ENCODE measurements around the gene ZBTB12. TPM values are rescaled to one million over a fixed set of nuclear protein-coding genes. Genes with fewer than 3 reads are reported as not detected.
"Not testable (repeated sequence)": the region's sequence is repeated elsewhere in the genome, so short reads cannot be mapped to it uniquely, and the experiment has no call there.

The ZBTB12 gene
- total RNA-seq, 2 experiments from 2014 or later, result 1.3 to 1.8 TPM

- ChIA-PET CTCF (interaction anchor here (1.6 kb wide), 1 partner anchor 49 kb away, joined by 3 read pairs; no protein-coding TSS in a partner anchor), POLR2A (no interaction called here)
- peaks cover 2% of the 10 kb centered on the region for H3K27me3 Mint-ChIP-seq
- H3K36me3 Mint-ChIP-seq (ENCODE audit: low read depth), result no peaks in the 10 kb centered on the region
- peaks cover 3% of the 10 kb centered on the region for H3K4me1 Mint-ChIP-seq
- no peak for DNase-seq
- H3K9me3 Mint-ChIP-seq, result no peaks in the 10 kb centered on the region
- no peak overlapping the region for H3K27ac Mint-ChIP-seq
- H3K4me3 Mint-ChIP-seq, result no peak overlapping the region
These were observed 13.9 kb upstream of the ZBTB12 start for GRCh38 chr6:31915756-31916155.

GRCh38 chr6:31915351-31915750, 13.5 kb upstream of the ZBTB12 start:
- DNase-seq, result no peak
- ChIA-PET POLR2A (no interaction called here), CTCF (interaction anchor here (1.6 kb wide), 1 partner anchor 49 kb away, joined by 3 read pairs; no protein-coding TSS in a partner anchor)
- no peak overlapping the region for H3K4me3 Mint-ChIP-seq
- H3K36me3 Mint-ChIP-seq (ENCODE audit: low read depth), result no peaks in the 10 kb centered on the region
- H3K4me1 Mint-ChIP-seq, result peaks cover 4% of the 10 kb centered on the region
- H3K9me3 Mint-ChIP-seq, result no peaks in the 10 kb centered on the region
- H3K27me3 Mint-ChIP-seq, result peaks cover 2% of the 10 kb centered on the region
- no peak overlapping the region for H3K27ac Mint-ChIP-seq

- peaks cover 9% of the 10 kb centered on the region for H3K4me1 Mint-ChIP-seq
- DNase-seq, result no peak
- POLR2A ChIA-PET, result no interaction called here
- no peaks in the 10 kb centered on the region for H3K27me3 Mint-ChIP-seq
- H3K4me3 Mint-ChIP-seq, result no peak overlapping the region
- no peaks in the 10 kb centered on the region for H3K9me3 Mint-ChIP-seq
- H3K27ac Mint-ChIP-seq, result no peak overlapping the region
- no peaks in the 10 kb centered on the region for H3K36me3 Mint-ChIP-seq (ENCODE audit: low read depth)
- CTCF ChIA-PET, result interaction anchor here (0.6 kb wide), 1 partner anchor 9 kb away, joined by 3 read pairs; no protein-coding TSS in a partner anchor
These were observed 10.1 kb upstream of the ZBTB12 start for GRCh38 chr6:31911826-31912585.

GRCh38 chr6:31909298-31909697, 7.4 kb upstream of the ZBTB12 start:
- H3K27me3 Mint-ChIP-seq; H3K27ac Mint-ChIP-seq; H3K9me3 Mint-ChIP-seq; H3K36me3 Mint-ChIP-seq (ENCODE audit: low read depth); POLR2A ChIA-PET; DNase-seq; H3K4me3 Mint-ChIP-seq: not testable (repeated sequence)
- CTCF ChIA-PET, result interaction anchor here (0.6 to 0.7 kb wide), 3 partner anchors 42 to 313 kb away, joined by 3 to 4 read pairs (median 3); no protein-coding TSS in a partner anchor
- H3K4me1 Mint-ChIP-seq, result peaks cover 13% of the 10 kb centered on the region

GRCh38 chr6:31908791-31909190, 6.9 kb upstream of the ZBTB12 start:
- POLR2A ChIA-PET, result interaction anchor here (0.7 kb wide), 1 partner anchor 340 kb away, joined by 3 read pairs; no protein-coding TSS in a partner anchor

GRCh38 chr6:31908255-31908654, 6.4 kb upstream of the ZBTB12 start:
- not testable (repeated sequence) for H3K9me3 Mint-ChIP-seq; H3K27ac Mint-ChIP-seq; H3K4me3 Mint-ChIP-seq; DNase-seq; H3K36me3 Mint-ChIP-seq (ENCODE audit: low read depth)
- ChIA-PET CTCF (interaction anchor here (0.6 to 1.7 kb wide), 3 partner anchors 10 to 362 kb away, joined by 3 read pairs; partner anchors contain the start of genes ATP6V1G2, NELFE and SKIC2), POLR2A (interaction anchor here (0.7 kb wide), 1 partner anchor 340 kb away, joined by 3 read pairs; no protein-coding TSS in a partner anchor)
- peaks cover 14% of the 10 kb centered on the region for H3K27me3 Mint-ChIP-seq
- H3K4me1 Mint-ChIP-seq, result peaks cover 13% of the 10 kb centered on the region

More at GRCh38 chr6:31908791-31909190, 6.9 kb upstream of the ZBTB12 start:
- Mint-ChIP-seq H3K4me1 (peaks cover 13% of the 10 kb centered on the region), H3K36me3 (ENCODE audit: low read depth) (no peaks in the 10 kb centered on the region), H3K27me3 (peaks cover 10% of the 10 kb centered on the region), H3K27ac (no peak overlapping the region), H3K9me3 (no peaks in the 10 kb centered on the region), H3K4me3 (no peak overlapping the region)
- CTCF ChIA-PET, result interaction anchor here (0.6 kb wide), 3 partner anchors 42 to 244 kb away, joined by 3 to 4 read pairs (median 3); partner anchors contain the start of genes NELFE and SKIC2
- no peak for DNase-seq

GRCh38 chr6:31907158-31907813, 5.4 kb upstream of the ZBTB12 start:
- Mint-ChIP-seq H3K4me3 (no peak overlapping the region), H3K9me3 (no peaks in the 10 kb centered on the region), H3K36me3 (ENCODE audit: low read depth) (no peaks in the 10 kb centered on the region), H3K4me1 (peaks cover 21% of the 10 kb centered on the region), H3K27ac (no peak overlapping the region), H3K27me3 (peaks cover 14% of the 10 kb centered on the region)
- DNase-seq, result no peak
- ChIA-PET POLR2A (no interaction called here), CTCF (interaction anchor here (0.6 to 1.7 kb wide), 3 partner anchors 11 to 570 kb away, joined by 3 to 4 read pairs (median 3); partner anchors contain the start of gene ATP6V1G2)

GRCh38 chr6:31906727-31907126, 4.8 kb upstream of the ZBTB12 start:
- peaks cover 14% of the 10 kb centered on the region for H3K27me3 Mint-ChIP-seq
- H3K4me3 Mint-ChIP-seq; POLR2A ChIA-PET; H3K9me3 Mint-ChIP-seq; H3K36me3 Mint-ChIP-seq (ENCODE audit: low read depth); H3K27ac Mint-ChIP-seq; DNase-seq: not testable (repeated sequence)
- peaks cover 21% of the 10 kb centered on the region for H3K4me1 Mint-ChIP-seq
- CTCF ChIA-PET, result interaction anchor here (0.6 to 1.7 kb wide), 3 partner anchors 11 to 571 kb away, joined by 3 to 4 read pairs (median 4); no protein-coding TSS in a partner anchor

- no peaks in the 10 kb centered on the region for H3K9me3 Mint-ChIP-seq
- peaks cover 20% of the 10 kb centered on the region for H3K4me1 Mint-ChIP-seq
- POLR2A ChIA-PET, result no interaction called here
- H3K27ac Mint-ChIP-seq, result no peak overlapping the region
- CTCF ChIA-PET, result interaction anchor here (0.8 kb wide), 1 partner anchor 47 kb away, joined by 4 read pairs; no protein-coding TSS in a partner anchor
- H3K36me3 Mint-ChIP-seq (ENCODE audit: low read depth), result no peaks in the 10 kb centered on the region
- peak overlapping the region; percentile 9 for H3K4me3 Mint-ChIP-seq
- no peak for DNase-seq
- H3K27me3 Mint-ChIP-seq, result peaks cover 14% of the 10 kb centered on the region
These were observed 4.2 kb upstream of the ZBTB12 start for GRCh38 chr6:31906122-31906521.

GRCh38 chr6:31905041-31905440, 3.2 kb upstream of the ZBTB12 start:
- POLR2A ChIA-PET, result no interaction called here
- Mint-ChIP-seq H3K27ac (no peak overlapping the region), H3K4me3 (no peak overlapping the region), H3K36me3 (ENCODE audit: low read depth) (no peaks in the 10 kb centered on the region), H3K4me1 (peaks cover 16% of the 10 kb centered on the region), H3K27me3 (peaks cover 14% of the 10 kb centered on the region), H3K9me3 (no peaks in the 10 kb centered on the region)
- no peak for DNase-seq
- CTCF ChIA-PET, result interaction anchor here (1.0 kb wide), 1 partner anchor 13 kb away, joined by 4 read pairs; no protein-coding TSS in a partner anchor

- no peaks in the 10 kb centered on the region for H3K9me3 Mint-ChIP-seq
- H3K27me3 Mint-ChIP-seq, result peaks cover 14% of the 10 kb centered on the region
- H3K4me3 Mint-ChIP-seq, result no peak overlapping the region
- H3K36me3 Mint-ChIP-seq (ENCODE audit: low read depth), result no peaks in the 10 kb centered on the region
- no peak for DNase-seq
- peaks cover 27% of the 10 kb centered on the region for H3K4me1 Mint-ChIP-seq
- POLR2A ChIA-PET, result interaction anchor here (0.5 to 0.6 kb wide), 2 partner anchors 27 to 239 kb away, joined by 3 read pairs; partner anchors contain the start of gene GPANK1
- no peak overlapping the region for H3K27ac Mint-ChIP-seq
- CTCF ChIA-PET, result interaction anchor here (1.0 kb wide), 1 partner anchor 14 kb away, joined by 4 read pairs; no protein-coding TSS in a partner anchor
These were observed 2.1 kb upstream of the ZBTB12 start for GRCh38 chr6:31903957-31904356.

- Mint-ChIP-seq H3K27me3 (peaks cover 14% of the 10 kb centered on the region), H3K9me3 (no peaks in the 10 kb centered on the region), H3K27ac (no peak overlapping the region), H3K36me3 (ENCODE audit: low read depth) (peaks cover 5% of the 10 kb centered on the region), H3K4me1 (peaks cover 32% of the 10 kb centered on the region), H3K4me3 (peak overlapping the region; percentile 56)
- DNase-seq, result peak; percentile 63
- ChIA-PET POLR2A (no interaction called here), CTCF (no interaction called here)
These were observed 402 bp downstream of the ZBTB12 start for GRCh38 chr6:31901415-31901952.

Data from activated CD4-positive, alpha-beta T cell treated with anti-CD3 and anti-CD28 coated beads, Interleukin-2, amount 10 ng/mL, durations not matched to agents 7 days and 5 days (primary cell).